Natural killer cell (primary cell): ENCODE measurements around the gene LGALS3BP. TPM values are rescaled to one million over a fixed set of nuclear protein-coding genes. Genes with fewer than 3 reads are reported as not detected.

Experiments
- ATAC-seq, 3 donors: fragments of 150-1000 bp in 2 of 3; fragments of 200-7000 bp in 1 of 3; cut with Tn5 transposase; 1 replicate in 1 of 3; 2 replicates in 2 of 3; pipeline ENCODE4 v1.10.0; 2021; ENCODE audit warnings: mild to moderate bottlenecking in 2 of 3, moderate library complexity in 2 of 3
- DNase-seq, 2 donors: peaks; one replicate each; pipeline versions ENCODE4 v3.0.0 to v3.0.0-alpha.2; 2013 to 2021; ENCODE audit warnings: mixed read lengths in 1 of 2
- H3K27ac ChIP-seq: one replicate; pipeline ENCODE4 v1.5.1; 2013; ENCODE audit warnings: mild to moderate bottlenecking, low read length
- H3K27me3 ChIP-seq: one replicate; pipeline ENCODE4 v1.6.1; 2013; ENCODE audit warnings: low read length; ENCODE audit not compliant: control insufficient read depth, insufficient read depth
- H3K36me3 ChIP-seq: one replicate; pipeline ENCODE4 v1.6.1; 2013; ENCODE audit warnings: low read length; ENCODE audit not compliant: control insufficient read depth, insufficient read depth
- H3K4me1 ChIP-seq: one replicate; pipeline ENCODE4 v1.6.1; 2013; ENCODE audit warnings: low read length; ENCODE audit not compliant: control insufficient read depth, insufficient read depth
- H3K4me3 ChIP-seq: one replicate; pipeline ENCODE4 v1.5.1; 2013; ENCODE audit warnings: low read length
- H3K9me3 ChIP-seq: one replicate; pipeline ENCODE4 v1.6.1; 2013; ENCODE audit warnings: low read length; ENCODE audit not compliant: control insufficient read depth, insufficient read depth
- H3K27ac Mint-ChIP-seq, 2 donors: one replicate each; pipeline ENCODE4 v1.8.0; 2022; ENCODE audit warnings: mild to moderate bottlenecking in 2 of 2, mixed read lengths in 2 of 2, moderate library complexity in 1 of 2
- H3K27me3 Mint-ChIP-seq, 2 donors: one replicate each; pipeline ENCODE4 v1.8.0; 2022; ENCODE audit warnings: low read depth in 2 of 2, mixed read lengths in 2 of 2
- H3K36me3 Mint-ChIP-seq: one replicate; pipeline ENCODE4 v1.8.0; 2022; ENCODE audit warnings: mixed read lengths
- H3K4me1 Mint-ChIP-seq, 2 donors: one replicate each; pipeline ENCODE4 v1.8.0; 2022; ENCODE audit warnings: mixed read lengths in 2 of 2
- H3K4me3 Mint-ChIP-seq: one replicate; pipeline ENCODE4 v1.8.0; 2022; ENCODE audit warnings: mild to moderate bottlenecking, moderate library complexity, mixed read lengths
- H3K9me3 Mint-ChIP-seq, 2 donors: one replicate each; pipeline ENCODE4 v1.8.0; 2022; ENCODE audit warnings: mixed read lengths in 2 of 2
- CTCF ChIP-seq: fragments of 200-600 bp; IDR thresholded peaks from one replicate; pipeline ENCODE4 v1.8.0; 2022; ENCODE audit warnings: antibody characterized with exemption
- WGBS: methylation state at CpG from one replicate; pipeline ENCODE4 v1.1.7; 2013; ENCODE audit warnings: missing lambda C conversion rate; ENCODE audit not compliant: insufficient coverage; 5-methylcytosine and 5-hydroxymethylcytosine counted together
- intact Hi-C: fragments of 100-400 bp; cut with micrococcal nuclease; formaldehyde crosslinking; loops from one replicate; pipeline ENCODE4 v1.14.2; 2022
- total RNA-seq, 4 donors: library from RNA; stranded (reverse); fragments of 120-200 nt in 1 of 4; gene quantifications; one replicate each; pipeline versions ENCODE4 v1.2.3 to v1.2.4, GENCODE V29; 2013 to 2022

The LGALS3BP gene
- total RNA-seq, 3 donors from 2014 or later (not counting 1 experiment from before 2014, with no cell fraction given) = 4.2 to 8.8 (median 4.2) TPM

GRCh38 chr17:78999056-78999768 is 19.5 kb upstream of the LGALS3BP start:
- no peak overlapping the region for H3K27ac ChIP-seq
- DNase-seq (no peak), ATAC-seq (no peak)
- H3K9me3 Mint-ChIP-seq = no peaks in the 10 kb centered on the region
- no peaks in the 10 kb centered on the region for H3K27me3 ChIP-seq
- H3K4me3 Mint-ChIP-seq = no peak overlapping the region
- H3K36me3 Mint-ChIP-seq = no peaks in the 10 kb centered on the region
- no peak overlapping the region for H3K27ac Mint-ChIP-seq
- TF ChIP-seq CTCF = no peak
- intact Hi-C loops = no loop called here
- H3K4me1 Mint-ChIP-seq = peaks cover 24 to 44% of the 10 kb centered on the region in 2 donors
- H3K9me3 ChIP-seq = no peaks in the 10 kb centered on the region
- peaks cover 27% of the 10 kb centered on the region for H3K36me3 ChIP-seq
- no peak overlapping the region for H3K4me3 ChIP-seq
- WGBS = 97% methylated on average over 17 of the region's 17 CpGs
- peaks cover 9% of the 10 kb centered on the region for H3K4me1 ChIP-seq
- H3K27me3 Mint-ChIP-seq = no peaks in the 10 kb centered on the region

- no peaks in the 10 kb centered on the region for H3K36me3 Mint-ChIP-seq
- no peak for DNase-seq
Measured at GRCh38 chr17:78998311-78999055, 18.8 kb upstream of the LGALS3BP start.

GRCh38 chr17:78997881-78998280 is 18.2 kb upstream of the LGALS3BP start:
- intact Hi-C loops = no loop called here
- Histone ChIP-seq H3K9me3 (no peaks in the 10 kb centered on the region), H3K4me3 (no peak overlapping the region), H3K4me1 (peaks cover 9% of the 10 kb centered on the region), H3K36me3 (peaks cover 31% of the 10 kb centered on the region), H3K27ac (no peak overlapping the region), H3K27me3 (no peaks in the 10 kb centered on the region)
- ATAC-seq (no peak), DNase-seq (no peak)
- H3K27me3 Mint-ChIP-seq = no peaks in the 10 kb centered on the region
- no peak overlapping the region for H3K4me3 Mint-ChIP-seq
- TF ChIP-seq CTCF = no peak
- H3K9me3 Mint-ChIP-seq = no peaks in the 10 kb centered on the region
- H3K27ac Mint-ChIP-seq = no peak overlapping the region
- no peaks in the 10 kb centered on the region for H3K36me3 Mint-ChIP-seq
- peaks cover 30 to 48% of the 10 kb centered on the region in 2 donors for H3K4me1 Mint-ChIP-seq
- 89% methylated on average over 5 of the region's 6 CpGs for WGBS

More at GRCh38 chr17:78998311-78999055, 18.8 kb upstream of the LGALS3BP start:
- no peak for ATAC-seq
- no peaks in the 10 kb centered on the region for H3K27me3 Mint-ChIP-seq
- peaks cover 27% of the 10 kb centered on the region for H3K36me3 ChIP-seq
- H3K4me1 ChIP-seq = peaks cover 9% of the 10 kb centered on the region
- H3K4me3 ChIP-seq = no peak overlapping the region
- no peak for TF ChIP-seq CTCF
- no peak overlapping the region for H3K27ac Mint-ChIP-seq
- H3K27ac ChIP-seq = no peak overlapping the region
- H3K4me3 Mint-ChIP-seq = no peak overlapping the region
- no peaks in the 10 kb centered on the region for H3K9me3 ChIP-seq
- WGBS = 95% methylated on average over 28 of the region's 28 CpGs
- no peaks in the 10 kb centered on the region for H3K27me3 ChIP-seq
- intact Hi-C loops = no loop called here
- H3K9me3 Mint-ChIP-seq = no peaks in the 10 kb centered on the region
- H3K4me1 Mint-ChIP-seq = peaks cover 26 to 48% of the 10 kb centered on the region in 2 donors
